Activated CD4-positive, alpha-beta T cell treated with anti-CD3 and anti-CD28 coated beads, Interleukin-10, Interleukin-2, amounts not matched to agents 100 ng/mL and 50 ng/mL, durations not matched to agents 16 hours and 8 hours (primary cell): ENCODE results near the gene GABRA5.
"Not testable (repeated sequence)": the region's sequence is repeated elsewhere in the genome, so short reads cannot be mapped to it uniquely, and the experiment has no call there.

Source experiments
- DNase-seq: peaks from one replicate; pipeline ENCODE4 v3.0.0-alpha.2; 2020

GABRA5 gene

DNA sequence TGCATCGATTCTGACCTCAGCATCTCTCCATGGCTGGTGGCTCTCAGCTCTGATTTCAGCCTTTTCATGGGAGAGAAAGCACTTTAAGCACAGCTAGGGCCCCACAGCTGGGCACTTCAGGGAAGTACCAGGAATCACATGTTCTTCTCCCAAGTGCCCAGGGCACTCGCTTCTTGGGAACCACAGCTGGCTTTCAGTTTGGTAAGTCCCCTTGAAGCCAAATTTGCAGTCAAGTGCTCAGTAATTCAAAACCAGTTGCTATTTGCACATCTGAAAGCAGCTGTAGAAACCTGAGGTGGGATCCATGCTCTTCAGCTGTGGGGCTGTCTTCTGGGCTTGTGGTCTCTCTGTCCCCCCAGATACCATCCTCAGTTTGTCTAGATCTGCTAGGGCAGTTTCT is 12.8 kb downstream of the GABRA5 start:
- no peak for DNase-seq

DNA sequence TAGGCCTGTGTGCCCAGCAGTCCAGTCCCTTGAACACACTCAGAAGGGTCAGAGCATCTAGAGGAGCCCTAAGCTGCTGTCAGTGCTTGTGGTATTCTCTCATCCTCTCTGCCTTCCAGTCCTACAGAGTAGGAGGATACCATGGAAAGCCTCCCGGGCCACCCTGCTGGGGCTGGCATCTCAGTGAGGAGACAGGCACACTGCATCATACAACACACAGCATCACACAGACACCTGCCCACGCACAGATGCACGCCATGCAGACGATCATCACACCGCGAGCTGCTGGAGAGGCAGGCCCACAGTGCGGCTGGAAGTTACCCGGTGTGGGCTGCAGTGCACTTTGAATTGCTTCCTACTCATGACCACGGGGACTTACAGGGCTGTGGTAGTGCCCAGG is 15.2 kb downstream of the GABRA5 start:
- no peak for DNase-seq

DNA sequence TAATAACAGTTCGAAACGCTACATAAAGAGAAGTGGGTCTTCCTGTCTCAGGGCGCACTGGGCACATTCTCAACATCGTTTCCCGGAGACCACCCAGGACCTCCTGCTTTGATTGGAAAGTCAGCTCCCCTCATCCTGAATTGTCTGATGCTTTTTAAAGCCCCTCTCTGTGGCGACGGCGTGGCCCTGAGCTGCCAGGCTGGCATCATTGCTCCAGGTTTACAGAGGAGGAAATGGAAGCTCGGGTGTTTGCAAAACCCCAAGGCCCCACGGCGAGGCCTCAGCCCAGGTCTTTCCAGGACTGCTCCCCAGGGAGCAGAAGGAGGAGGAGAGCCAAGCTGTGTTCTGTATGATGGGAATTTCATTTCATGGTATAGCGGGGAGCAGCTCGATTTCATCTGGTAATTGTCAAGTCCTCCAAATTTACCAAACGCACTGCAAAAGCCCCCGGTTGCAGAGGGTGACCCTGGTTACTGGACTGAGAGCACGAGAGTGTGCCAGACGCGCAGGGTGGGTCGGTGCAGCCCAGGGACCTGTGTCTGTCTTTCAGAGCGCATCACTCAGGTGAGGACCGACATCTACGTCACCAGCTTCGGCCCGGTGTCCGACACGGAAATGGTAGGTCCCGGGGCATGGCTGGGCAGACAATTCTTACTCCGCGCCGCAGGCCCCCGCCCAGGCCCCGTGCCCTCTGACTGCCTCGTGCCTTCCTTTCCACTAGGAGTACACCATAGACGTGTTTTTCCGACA is 15.9 kb downstream of the GABRA5 start:
- DNase-seq: no peak

DNA sequence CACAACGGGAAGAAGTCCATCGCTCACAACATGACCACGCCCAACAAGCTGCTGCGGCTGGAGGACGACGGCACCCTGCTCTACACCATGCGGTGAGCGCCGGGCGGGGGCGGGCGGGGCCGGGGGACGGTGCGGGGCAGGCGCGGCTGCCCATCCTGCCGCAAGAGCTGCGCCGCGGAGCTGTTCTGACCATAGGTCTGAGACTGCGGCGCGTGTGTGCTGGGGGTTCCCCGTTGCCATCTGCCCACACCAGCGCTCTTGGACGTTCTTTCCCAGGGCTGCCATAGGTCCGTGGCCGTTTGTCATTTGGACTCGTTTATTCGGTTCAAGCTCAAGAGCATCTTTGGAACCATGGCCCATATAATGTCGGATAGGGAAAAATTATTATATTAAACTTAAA is 16.6 kb downstream of the GABRA5 start:
- no peak for DNase-seq

DNA sequence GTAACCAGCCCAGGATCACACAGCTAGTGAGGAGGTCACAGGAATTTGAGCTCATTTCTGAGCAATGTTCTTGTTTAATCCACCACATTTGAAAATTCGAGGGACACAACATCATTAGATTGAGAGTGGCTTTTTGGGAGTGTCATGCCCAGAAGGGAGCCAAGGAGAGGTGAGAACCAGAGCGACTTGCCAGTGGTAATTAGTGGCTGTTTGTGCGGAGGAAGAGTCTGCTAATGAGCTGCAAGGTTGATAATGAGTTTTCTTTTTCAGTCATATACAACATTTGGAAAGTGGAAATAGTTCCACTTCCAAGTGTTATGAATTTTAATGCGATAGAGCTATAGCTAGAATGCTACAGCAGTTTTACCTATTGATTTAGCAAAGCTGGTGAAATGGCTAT is 19.7 kb downstream of the GABRA5 start:
- DNase-seq: no peak

DNA sequence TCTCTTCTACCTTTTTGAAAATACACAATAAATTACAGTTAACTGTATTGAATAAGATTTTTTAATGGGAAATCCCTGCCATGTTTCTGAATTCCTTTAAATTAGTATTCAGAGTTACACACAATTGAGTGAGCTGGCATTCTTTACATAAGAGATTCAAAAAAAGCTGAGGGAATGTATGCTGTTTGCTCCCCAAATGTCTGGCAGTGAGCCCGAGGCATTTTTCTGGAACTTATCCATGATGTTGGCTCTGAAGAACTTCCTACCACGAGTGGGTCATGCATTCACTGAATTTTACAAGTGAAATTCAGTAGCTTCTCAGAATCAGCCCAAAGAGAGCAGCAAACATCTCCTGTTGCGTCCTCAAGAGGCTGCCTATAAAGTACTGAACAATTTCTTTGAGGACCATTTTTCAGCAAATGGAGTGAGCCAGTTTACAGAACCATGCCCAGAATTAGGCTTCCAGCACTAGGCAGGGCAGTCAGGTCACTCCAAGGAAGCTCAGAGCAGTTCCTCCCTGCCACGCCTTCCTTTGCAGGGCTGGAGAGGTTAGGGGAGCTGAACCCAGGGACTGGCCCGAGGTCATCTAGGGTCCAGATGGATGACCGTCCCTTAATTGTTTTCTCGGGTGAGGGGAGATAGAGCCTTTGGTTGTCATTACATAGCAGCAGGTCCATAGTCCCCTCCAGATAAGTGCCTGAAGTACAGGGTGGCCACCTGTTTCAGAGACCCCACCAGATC is 21.2 kb downstream of the GABRA5 start:
- DNase-seq: no peak

DNA sequence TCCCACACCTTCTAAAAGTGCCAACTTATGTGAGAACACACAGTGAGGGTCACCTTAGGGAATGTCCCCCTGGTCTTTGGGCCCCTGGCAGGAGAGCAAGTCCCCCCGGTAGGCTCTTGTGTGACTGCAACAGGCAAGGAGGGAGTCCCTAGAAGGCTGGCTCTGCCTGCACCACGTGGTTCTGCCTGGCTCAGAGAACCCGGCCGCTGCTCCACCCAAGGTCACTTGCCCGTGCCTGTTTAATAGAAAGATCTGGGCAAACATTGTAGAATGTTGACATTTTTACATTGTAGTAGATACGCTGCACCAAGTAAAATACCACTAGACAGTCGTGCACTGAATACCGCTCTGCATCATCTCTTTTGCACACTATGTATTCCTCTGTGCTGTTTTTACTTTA is 21.9 kb downstream of the GABRA5 start:
- DNase-seq: no peak

DNA sequence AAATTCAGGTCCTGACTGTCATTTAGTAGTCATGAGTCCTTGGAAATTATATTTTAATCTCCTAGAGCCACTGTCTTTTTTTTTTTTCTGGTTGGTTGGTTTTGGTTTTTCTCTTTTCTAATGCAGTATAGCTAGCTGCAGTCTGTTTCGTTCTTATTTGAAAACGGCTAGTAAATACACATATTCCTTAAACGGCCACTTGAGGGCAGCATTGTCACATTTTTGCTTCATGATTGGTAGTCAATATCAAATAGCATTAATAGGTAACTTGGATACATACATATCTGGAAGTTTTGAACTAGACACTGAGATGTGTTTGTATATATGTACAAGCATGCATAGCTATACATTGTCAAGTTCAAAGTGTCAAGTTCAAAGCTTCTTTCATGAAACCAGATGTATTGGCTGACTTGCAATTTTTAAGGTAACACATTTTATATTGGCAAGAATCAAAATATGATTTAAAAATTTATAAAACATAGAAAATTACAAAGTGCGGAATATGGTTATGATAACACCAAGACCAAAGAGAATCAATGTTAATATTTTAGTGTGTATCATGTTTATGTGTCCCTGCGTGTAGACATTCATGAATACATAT is 22.5 kb downstream of the GABRA5 start:
- DNase-seq: peak; percentile 52

DNA sequence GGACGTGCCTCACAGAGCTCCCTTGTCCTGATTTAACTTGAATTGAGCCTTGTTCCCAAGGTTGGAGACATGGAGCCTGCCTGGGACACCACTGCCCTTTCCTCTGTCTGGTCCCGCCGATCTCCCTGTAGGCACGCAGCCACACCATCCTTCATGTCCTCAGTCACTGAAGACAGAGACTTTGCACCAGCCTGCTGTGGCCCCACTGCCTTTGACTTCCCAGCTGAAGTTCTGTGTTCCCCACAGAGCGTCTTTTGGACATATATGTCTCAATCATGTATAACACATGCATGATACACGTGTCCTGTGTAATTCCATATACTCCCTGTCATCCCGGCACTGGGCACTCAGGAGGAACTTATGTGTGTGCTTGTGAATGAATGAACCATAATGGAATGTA is 23.6 kb downstream of the GABRA5 start:
- no peak for DNase-seq

DNA sequence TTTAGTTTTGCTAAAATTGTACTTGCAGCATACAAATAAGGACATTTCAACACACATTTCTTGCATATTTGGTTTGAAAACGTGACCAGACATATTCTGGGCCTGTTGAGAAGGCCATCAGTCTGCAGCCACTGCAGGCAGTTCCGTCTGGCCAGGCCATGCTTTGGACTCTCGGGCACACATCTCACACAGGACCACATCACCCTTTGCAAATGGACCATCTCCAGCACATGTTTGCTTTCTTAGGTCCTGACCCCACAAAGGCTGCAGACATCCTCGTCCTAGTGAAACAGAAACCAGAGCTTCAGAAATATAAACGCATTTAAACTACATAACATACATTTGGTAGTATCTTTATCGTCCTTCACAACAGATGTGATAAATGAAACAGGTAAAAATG is 24.1 kb downstream of the GABRA5 start:
- DNase-seq: no peak

DNA sequence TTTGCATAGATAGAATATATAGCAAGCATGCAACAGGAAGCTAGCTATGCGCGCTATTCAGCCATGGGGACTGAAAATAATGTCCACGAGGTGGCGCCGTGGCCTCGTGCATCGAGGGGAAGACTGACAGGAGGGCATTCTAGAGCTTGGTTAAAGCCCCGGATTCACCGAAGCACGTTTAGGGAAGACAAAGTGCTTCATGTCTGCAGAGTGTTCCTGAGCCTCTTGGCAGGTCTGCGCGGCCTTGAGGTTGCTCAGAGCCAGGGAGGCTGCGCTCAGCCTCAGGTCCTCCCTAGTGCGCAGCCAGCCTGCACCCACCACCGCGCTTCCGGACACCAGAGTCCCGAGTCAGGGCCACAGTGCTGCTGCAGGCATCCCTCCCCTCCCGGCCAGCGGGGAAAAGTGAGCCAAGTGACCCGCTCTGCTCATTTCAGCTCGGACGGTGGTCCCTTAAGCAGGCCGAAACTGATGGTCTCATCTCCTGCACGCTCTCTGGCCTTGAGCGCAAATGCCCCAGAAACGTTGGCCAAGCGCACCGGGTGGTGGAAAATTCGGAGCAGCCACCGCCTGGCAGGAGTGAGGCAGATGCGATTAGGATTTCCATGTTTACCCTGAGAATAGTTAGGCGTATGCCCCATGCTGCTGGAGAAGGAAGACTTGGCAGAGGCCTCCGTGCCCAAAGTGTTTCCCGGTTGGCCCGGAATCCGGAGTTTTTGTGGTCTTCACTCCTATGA is 24.8 kb downstream of the GABRA5 start:
- DNase-seq: peak; percentile 66

DNA sequence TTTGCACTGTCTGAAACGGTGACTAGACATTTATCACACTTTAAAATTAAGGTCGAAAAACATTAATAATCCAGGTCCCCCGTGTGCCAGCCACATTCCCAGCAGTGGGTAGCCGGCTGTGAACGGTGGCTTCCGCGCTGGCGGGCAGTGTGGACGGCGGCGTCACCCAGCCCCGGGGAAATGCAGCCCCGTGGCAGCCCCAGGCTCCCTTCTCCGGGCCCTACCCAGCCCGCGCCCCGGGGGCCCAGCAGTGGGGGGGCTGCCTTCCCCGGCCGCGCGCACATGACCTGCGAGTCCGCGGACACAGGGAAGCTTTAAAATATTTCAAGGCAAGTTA is 25.3 kb downstream of the GABRA5 start:
- DNase-seq: no peak

DNA sequence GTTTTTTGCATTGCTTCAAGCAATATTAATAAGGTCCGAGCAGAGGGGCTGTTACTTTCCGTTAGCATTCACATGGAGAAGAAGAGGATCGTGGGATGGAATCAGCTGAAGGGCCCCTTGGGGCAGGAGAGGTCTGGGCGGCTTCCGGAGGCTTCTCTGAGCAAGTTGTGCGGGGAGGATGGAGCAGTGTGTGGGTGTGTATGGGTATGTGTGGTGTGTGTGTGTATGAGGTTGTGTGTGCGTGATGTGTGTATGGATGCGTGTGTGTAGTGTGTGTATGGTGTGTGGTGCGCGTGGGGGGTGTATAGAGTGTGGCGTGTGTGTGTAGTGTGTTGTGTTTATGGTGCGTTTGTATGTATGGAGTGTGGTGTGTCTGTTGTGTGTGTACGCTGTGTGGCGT is 25.8 kb downstream of the GABRA5 start:
- no peak for DNase-seq

DNA sequence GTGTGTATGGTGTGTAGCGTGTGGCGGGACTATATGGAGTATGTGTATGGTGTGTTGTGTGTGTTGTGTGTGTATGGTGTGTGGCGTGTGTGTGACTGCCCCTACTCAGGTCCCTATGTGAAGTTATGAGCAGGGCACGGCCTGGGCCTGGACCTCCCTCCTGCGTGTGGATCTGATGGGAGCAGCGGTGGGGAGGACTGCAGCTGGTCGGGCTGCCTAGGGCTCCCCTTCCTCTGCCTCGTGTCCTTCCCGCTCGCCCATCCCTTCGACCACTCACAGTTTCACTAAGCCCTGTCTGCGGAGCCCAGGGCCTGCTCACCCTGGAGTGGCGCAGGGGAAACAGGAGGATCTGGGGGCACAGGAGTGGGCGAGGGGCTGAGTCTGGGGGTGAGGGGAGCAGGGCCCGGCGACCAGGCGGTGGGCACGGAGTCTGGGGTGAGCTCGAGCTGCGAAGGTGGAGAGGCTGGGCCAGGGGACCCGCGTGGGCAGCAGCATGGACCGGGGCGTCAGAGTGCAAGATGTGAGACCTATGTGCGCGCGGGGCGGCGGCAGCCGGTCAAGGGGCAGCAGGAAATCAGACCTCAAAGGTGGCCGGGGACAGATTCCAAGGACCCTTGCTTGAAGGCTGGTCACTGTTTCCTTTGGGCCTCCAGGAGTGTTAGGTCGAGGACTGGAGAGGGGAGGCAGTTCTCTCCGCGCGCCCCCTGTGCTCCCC is 26.6 kb downstream of the GABRA5 start:
- no peak for DNase-seq

DNA sequence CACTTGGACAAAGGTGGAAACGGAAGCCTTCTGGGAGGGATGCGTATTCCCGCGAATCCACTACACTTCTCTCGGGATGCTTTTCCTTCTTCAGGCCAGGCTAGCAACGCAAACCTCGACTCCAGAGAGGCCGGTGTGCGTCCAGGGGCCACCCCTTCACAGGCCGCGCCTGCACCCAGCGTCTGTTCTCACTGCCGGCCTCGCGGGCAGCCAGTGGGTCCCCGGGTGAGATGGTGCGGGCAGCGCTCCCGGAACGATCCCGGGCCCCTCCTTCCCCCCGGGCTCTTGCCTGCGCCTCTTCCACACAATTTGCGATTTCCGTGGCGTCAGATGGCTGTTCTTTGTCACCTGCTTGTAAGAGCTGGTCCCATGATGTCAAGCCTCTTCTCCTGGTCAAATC is 27.3 kb downstream of the GABRA5 start:
- DNase-seq: no peak

DNA sequence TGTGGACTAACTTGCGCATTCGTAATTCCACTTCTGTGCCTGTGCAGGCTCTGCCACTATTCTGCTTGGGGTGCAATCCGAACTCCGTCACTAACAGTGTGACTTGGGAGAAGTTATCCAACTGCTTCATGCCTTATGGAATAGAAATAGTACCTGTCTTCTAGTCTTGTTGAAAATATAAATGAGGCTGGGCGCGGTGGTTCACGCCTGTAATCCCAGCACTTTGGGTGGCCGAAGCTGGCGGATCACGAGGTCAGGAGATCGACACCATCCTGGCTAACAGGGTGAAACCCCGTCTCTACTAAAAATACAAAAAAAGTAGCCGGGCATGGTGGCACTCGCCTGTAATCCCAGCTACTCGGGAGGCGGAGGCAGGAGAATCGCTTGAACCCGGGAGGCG is 28.5 kb downstream of the GABRA5 start:
- not testable (repeated sequence) for DNase-seq

DNA sequence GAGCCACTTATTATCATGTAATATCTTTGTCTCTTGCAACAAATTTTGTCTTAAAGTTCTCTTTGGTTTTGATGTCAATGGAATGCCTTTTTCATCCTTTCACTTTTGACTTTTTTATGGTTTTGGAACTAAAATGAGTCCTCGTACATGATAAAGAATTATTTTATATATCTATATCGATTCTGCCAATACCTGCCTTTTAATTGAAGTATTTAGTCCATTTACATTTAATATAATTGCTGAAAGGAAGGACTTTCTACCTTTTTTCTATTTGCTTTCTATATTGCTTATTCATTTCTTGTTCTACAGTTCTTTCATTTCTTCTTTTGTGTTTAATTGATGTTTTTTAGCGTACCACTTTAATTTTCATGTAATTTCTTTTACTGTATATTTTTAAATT is 32.8 kb downstream of the GABRA5 start:
- DNase-seq: no peak

DNA sequence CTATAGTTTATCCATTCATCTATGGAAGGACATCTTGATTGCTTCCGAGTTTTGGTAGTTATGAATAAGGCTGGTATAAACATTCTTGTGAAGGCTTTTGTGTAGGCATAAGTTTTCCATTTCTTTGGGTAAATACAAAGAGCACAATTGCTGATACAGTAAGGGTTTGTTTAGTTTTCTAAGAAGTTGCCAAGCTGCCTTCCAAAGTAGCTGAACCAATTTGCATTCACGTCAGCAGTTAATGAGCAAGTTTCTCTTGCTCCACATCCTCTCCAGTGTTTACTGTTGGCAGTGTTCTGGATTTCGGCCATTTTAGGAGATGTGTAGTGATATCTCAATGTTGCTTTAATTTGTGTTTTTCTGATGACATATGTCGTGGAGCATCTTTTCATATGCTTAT is 34.2 kb downstream of the GABRA5 start:
- DNase-seq: no peak

DNA sequence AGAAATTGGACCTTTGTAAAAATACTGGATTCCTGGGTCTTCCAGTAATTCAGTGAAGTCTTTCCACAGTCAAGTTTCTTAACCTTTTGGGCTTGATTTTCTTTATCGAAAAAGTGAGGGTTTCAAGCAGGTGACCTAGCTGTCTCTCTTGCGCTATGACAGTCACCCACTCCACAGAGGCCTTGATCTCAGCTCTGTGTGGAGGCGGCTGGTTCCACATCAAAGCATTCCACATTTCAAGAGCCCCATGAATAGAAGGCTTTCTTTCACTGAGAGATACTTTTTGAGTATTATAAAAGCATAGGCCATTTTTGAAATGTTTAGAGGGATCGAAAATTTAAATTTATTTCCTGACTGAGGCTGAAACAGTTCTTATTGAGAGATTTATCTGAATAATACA is 43.9 kb downstream of the GABRA5 start:
- no peak for DNase-seq

DNA sequence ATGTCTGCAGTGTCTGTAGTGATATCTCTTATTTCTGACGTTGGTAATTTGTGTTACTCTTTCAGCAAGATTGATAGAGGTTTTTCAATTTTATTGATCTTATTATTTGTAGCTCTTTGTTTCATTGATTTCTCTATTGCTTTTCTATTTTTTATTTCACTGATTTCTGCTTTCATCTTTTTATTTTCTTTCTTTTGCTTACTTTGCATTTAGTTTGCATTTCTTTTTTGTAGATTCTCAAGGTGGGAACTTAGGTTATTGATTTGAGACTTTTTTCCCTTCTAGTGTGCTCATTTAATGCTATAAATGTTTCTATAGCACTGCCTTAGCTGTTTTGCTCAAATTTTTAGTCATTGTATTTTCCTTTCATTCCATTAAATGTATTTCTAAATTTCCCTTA is 54.6 kb downstream of the GABRA5 start:
- no peak for DNase-seq

DNA sequence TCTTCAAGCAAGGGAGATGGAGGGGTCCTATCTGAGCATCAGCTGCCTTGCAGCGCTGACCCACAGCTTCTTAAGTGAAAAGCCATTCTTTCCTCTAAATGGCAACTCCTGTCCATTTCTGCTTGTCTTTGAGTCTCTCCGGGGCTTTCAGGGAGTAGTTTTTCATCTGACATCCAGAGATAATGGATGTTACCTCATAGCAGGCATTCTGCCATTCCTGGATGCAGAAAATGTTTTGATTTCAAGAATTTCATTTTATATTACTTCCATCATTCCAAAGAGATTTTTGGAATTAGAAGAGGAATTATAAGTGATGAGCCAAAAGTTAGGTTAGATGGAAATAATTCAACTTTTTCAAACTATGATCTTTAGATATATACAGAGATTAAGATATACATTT is 59.2 kb downstream of the GABRA5 start:
- DNase-seq: no peak

DNA sequence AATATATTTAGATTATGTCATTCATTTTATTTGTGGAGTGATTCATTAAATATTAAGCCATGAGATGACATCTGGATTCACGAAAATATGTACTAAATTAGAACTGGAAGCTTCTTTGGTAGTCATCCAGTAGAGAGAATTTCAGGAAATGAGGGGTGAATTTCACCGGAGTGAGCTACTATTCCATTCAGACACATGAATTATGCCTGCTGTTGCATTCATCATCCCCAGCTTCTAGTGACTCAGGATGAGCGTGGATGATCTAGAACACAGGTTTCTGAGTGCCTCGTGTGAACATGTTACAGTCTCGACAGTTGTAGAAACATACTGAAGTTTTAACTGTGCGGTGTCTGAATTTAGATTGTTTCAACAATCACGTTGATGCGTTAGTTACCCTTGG is 61.2 kb downstream of the GABRA5 start:
- no peak for DNase-seq

DNA sequence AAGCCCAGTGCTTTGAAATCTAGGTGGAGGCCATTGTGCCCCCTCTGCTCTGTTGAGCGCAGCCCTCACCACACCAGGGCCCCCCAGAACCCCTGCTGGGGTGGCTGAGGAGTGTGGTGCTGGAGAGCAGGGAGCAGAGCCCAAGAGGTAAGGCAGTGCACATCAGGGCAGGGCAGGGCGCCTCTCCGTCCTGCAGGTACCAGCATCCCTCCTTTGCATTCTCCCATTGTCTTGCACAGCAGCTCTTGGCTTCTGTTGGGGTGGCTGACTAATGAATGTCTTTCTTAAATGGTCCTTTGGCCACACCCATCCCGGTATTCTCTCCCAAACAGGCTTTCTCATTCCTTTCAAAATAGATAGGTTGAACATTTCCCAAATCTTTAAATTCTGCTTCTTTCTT is 62.7 kb downstream of the GABRA5 start:
- DNase-seq: no peak
